Sigmoid colon (tissue), 3 donors: ENCODE data around the gene UVRAG.

Experiments used
- CTCF ChIP-seq, 4 experiments: fragments of 450-650 bp in 3 of 4; fragments of 200-600 bp in 1 of 4; IDR thresholded peaks; one replicate each; pipeline ENCODE4 v1.5.1; 2016 to 2019; ENCODE audit warnings: antibody characterized with exemption in 4 of 4, mild to moderate bottlenecking in 3 of 4, moderate library complexity in 2 of 4
- POLR2A ChIP-seq, 2 donors: fragments of 450-650 bp; IDR thresholded peaks; one replicate each; pipeline ENCODE4 v1.6.1; 2016; ENCODE audit warnings: antibody characterized with exemption in 2 of 2, mild to moderate bottlenecking in 2 of 2, moderate library complexity in 2 of 2

GRCh38 chr11:75815345-75816168 is 547 bp downstream of the UVRAG start:
- TF ChIP-seq CTCF (IDR thresholded peaks at IDR 0.05) = no peak
- TF ChIP-seq POLR2A (IDR thresholded peaks at IDR 0.05) = no peak
